GM21737 (cell line): ENCODE results near the gene ARMC5.
"Not testable (repeated sequence)": the region's sequence is repeated elsewhere in the genome, so short reads cannot be mapped to it uniquely, and the experiment has no call there.

Source experiments
- ATAC-seq: cut with Tn5 transposase; IDR thresholded peaks from one replicate; pipeline ENCODE4 v1.9.1; 2021; ENCODE audit warnings: mild to moderate bottlenecking, moderate library complexity; ENCODE audit not compliant: unreplicated experiment

ARMC5 gene, protein sequence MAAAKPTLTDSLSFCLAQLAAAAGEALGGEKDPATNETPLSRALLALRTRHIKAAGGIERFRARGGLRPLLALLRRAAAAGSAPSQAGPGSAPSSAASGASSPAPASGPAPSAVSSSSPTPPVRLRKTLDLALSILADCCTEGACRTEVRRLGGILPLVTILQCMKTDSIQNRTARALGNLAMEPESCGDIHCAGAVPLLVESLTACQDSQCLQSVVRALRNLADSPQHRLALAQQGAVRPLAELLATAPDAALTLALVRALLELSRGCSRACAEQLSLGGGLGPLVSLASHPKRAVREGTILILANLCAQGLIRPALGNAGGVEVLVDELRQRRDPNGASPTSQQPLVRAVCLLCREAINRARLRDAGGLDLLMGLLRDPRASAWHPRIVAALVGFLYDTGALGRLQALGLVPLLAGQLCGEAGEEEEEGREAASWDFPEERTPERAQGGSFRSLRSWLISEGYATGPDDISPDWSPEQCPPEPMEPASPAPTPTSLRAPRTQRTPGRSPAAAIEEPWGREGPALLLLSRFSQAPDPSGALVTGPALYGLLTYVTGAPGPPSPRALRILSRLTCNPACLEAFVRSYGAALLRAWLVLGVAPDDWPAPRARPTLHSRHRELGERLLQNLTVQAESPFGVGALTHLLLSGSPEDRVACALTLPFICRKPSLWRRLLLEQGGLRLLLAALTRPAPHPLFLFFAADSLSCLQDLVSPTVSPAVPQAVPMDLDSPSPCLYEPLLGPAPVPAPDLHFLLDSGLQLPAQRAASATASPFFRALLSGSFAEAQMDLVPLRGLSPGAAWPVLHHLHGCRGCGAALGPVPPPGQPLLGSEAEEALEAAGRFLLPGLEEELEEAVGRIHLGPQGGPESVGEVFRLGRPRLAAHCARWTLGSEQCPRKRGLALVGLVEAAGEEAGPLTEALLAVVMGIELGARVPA

DNA sequence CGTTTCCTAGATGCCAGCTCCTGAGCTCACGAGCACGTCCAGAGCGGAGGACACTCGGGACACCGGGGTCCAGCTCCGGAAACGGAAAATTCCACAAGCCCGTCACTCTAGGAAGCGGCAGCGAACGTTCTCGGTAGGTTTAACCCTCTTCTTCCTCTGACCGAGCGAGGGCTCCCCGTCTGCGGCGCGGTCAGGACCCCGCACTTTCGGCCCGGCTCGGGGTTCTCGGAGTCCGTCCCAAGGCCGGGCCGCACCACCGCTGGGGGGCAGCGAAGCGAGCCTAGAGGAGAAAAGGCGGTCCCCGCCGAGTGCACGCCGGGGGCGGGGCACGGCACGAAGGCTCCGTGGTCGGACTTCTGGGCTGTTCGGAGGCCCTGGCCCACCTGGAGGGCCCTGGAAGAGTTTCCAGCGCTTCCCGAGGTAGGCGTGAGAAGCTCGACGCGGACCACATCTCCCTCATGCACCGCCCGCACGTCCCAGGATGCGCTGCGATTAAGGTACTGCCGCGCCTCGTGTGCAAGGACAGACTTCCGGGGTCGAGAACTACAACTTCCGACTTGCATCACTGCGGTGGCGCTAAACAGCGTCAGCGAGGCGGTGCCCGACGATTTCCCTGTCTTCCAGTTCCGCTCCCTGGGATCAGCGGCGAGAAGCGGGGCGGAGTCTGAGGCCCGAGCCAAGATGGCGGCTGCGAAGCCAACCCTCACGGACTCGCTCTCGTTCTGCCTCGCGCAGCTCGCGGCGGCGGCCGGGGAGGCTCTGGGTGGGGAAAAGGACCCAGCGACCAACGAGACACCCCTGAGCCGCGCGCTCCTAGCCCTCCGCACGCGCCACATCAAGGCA, at the start of gene ARMC5:
Gene ARMC5 (plus strand): TSS at position 658 of the 843 bp plus-strand sequence. CDS start 24 bp downstream, at position 682.
- ATAC-seq, result peak; percentile 73

DNA sequence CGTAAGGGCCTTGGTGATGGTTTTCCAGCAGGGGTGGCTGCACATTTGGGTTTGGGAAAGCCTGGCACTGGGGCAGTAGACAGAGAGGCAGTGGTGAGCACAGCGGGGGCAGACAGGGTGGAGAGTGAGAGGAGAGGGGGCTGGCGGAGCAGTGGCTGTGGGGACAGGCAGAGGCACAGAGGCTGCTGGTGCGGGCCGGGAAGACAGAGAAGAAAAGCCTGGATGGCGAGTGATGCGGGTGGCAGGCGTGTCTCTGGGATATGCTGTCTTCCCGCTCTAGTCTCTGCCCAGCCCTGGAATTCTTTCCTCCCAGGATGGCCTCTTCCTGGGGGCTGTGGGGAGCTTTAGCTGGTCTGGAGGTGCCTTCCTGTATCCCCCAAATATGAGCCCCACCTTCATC, 49.2 kb upstream of the ARMC5 start:
- no peak for ATAC-seq

DNA sequence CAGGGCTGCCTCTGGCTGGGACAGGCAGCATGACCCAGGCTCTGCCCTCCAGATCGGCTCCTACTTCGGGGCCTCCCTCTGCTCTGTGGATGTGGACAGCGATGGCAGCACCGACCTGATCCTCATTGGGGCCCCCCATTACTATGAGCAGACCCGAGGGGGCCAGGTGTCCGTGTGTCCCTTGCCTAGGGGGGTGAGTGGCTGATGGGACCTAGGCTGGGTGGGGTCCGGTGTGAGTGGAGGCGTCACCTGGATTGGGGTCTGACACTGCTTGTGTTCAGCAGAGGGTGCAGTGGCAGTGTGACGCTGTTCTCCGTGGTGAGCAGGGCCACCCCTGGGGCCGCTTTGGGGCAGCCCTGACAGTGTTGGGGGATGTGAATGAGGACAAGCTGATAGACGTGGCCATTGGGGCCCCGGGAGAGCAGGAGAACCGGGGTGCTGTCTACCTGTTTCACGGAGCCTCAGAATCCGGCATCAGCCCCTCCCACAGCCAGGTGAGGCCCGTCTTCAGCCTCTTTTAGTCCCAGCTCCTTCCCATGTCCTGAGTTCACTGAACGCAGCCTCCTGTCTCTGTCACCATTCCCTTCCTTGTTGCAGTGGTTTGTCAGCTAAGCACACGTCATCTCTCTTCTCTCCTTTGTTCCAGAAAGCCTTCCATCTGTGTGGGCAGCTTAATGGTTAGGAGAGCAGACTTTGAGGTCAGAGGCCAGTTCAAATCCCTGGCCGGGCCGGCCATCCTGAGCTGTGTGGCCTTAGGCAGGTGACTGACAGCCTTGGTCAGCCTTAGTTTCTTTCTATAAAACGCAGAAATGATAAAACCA, 48.1 kb upstream of the ARMC5 start:
- ATAC-seq, result no peak

DNA sequence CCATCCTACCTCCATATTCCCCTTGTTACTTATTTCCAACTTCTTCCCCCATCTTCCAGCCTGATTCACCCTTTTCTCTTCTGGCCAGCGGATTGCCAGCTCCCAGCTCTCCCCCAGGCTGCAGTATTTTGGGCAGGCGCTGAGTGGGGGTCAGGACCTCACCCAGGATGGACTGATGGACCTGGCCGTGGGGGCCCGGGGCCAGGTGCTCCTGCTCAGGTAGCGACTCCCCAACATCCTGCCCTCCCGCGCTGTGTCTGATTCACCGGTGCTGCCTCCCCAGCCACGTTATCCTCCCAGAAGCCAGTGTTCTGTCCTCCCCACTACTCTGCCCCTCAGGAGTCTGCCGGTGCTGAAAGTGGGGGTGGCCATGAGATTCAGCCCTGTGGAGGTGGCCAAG, 46.6 kb upstream of the ARMC5 start:
- ATAC-seq, result no peak

DNA sequence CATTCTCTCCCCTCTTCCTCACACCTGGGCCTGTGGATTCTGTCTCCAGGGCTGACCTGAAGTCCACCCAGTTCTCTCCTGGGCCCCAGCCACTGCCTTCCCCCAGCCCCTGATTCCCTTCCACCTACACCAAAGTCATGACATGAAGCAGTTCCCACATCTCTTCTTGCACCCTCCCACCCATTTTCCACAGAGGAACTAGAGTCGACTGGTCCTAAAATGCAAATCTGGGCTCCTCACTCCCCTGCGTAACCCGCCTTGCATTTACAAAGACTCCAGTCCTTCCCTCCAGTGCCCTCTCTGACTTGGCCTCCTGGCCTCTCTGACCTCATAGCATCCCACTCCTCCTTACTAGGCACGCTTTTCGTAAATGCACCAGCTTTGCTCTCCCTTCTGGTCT, 45.9 kb upstream of the ARMC5 start:
- no peak for ATAC-seq

DNA sequence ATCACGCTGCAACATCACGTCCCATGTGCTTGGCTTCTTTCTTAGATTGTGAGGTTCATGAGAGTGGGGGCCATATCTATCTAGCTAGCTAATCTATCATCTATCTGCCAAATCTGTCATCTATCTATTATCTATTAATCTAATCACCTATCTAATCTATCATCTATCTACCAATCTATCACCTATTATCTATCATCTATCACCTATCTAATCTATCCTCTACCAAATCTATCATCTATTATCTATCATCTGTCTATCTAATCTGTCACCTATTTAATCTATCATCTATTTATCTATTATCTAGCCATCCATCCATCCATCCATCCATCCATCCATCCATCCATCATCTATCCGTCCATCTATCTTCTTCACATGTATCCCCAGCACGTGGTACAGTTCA, 45.4 kb upstream of the ARMC5 start:
- ATAC-seq, result no peak

DNA sequence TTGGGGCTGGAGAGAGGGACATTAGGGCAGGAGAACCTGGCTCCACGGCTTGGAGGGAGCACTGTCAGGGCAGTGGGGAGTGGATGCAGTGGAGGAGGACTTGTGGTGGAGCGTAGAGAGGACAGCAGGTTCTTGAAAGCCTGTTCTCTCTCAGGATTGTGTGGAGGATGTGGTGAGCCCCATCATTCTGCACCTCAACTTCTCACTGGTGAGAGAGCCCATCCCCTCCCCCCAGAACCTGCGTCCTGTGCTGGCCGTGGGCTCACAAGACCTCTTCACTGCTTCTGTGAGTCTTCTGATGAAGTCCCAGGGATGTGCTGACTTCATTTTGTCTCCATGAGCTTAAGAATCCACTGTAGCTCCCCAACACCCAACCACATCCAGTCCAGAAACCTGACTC, 44.6 kb upstream of the ARMC5 start:
- ATAC-seq, result no peak

DNA sequence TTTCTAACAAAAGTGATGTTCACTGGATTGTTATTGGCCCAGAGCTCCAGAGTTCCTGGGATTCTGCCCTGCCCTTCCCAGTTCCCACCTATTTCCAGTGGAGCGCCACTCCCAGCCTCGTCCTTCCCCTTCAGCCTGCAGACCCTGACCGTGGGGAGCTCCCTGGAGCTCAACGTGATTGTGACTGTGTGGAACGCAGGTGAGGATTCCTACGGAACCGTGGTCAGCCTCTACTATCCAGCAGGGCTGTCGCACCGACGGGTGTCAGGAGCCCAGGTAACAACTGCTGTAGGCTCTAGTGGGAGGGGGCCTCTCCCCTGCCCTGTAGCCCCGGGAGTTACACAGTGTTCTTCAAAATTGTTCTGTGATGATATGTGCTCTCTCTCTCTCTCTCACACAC, 42.9 kb upstream of the ARMC5 start:
- ATAC-seq, result no peak

DNA sequence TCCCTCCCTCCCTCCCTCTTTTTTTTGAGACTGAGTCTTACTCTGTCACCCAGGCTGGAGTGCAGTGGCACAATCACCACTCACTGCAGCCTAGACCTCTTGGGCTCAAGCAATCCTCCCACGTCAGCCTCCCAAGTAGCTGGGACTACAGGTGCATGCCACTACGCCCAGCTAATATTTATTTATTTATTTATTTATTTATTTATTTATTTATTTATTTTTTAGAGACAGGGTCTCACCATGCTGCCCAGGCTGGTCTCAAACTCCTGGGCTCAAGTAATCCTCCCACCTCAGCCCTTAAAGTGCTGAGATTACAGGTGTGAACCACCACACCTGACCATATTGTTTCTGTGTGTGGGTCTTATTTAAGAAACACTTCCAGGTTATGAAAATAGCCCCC, 42.3 kb upstream of the ARMC5 start:
- ATAC-seq, result not testable (repeated sequence)

DNA sequence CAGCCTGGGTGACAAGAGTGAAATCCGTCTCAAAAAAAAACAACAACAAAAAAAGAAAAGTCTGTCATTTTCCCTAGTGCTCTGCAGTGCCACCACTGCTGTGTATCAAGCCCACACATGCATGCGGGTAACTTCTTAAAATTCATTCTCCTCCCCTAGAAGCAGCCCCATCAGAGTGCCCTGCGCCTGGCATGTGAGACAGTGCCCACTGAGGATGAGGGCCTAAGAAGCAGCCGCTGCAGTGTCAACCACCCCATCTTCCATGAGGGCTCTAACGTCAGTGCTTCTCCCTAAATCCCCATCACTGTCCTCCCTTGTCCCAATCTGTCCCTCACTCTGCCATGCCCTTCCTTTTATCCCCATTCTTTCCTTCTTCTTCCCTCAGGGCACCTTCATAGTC, 41.4 kb upstream of the ARMC5 start:
- ATAC-seq, result no peak

DNA sequence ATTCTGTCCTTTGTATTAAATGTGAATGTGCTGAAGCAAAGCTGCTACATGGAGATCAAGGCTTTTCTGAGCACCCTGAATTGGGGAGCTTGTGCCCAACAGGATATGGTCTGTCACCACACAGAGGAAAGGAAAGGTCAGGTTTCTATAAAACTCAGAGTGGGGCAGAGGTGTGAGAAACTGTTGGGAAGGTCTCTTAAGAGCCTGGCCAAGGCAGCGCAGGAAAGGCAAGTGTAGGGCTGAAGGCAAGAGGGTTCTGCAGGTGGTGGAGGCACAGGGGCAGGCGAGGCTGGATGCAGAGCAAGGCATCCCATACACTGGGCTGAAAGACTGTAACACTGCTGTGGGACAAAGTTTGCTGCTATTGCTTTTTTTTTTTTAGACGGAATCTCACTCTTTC, 39.3 kb upstream of the ARMC5 start:
- no peak for ATAC-seq

DNA sequence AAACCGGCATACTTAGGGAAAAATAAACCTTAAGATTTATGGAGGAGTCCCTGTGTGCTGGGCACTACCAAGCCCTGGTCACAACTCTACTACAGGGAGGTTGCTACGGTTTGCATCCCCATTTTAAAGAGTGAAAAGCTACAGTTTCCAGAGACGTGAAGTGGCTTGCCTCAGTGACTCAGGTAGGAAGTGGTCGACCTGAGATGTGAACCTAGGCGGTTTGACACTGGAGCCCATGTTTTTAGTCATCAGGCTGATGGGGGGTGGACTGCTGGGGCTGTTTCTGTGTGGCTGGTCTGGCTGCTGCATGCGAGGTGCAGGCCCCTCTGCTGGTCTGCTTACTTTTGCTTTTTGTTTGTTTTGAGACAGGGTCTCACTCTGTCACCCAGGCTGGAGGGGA, 37.7 kb upstream of the ARMC5 start:
- ATAC-seq, result no peak

DNA sequence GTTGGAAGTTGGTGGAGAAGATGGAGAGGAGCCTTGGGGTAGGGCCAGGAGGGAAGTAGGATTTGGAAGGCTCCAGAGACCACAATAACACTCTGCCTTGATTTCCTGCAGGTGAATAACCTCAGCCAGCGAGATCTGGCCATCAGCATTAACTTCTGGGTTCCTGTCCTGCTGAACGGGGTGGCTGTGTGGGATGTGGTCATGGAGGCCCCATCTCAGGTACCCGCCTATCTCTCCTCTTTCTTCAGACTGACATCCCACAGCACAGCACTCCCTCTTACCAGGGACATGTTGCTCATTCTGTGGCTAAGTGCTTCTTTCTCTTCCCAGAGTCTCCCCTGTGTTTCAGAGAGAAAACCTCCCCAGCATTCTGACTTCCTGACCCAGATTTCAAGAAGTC, 36.1 kb upstream of the ARMC5 start:
- ATAC-seq, result no peak

DNA sequence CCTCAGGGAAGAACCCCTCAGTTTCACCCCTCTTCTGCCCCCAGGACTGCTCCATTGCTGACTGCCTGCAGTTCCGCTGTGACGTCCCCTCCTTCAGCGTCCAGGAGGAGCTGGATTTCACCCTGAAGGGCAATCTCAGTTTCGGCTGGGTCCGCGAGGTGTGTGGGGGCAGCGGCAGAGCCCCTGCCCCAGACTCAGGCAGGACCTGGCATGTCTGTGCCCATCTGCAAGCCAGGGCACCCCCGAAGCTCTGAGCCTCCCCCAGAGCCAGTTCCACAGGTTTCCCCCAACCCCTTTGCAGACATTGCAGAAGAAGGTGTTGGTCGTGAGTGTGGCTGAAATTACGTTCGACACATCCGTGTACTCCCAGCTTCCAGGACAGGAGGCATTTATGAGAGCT, 35.5 kb upstream of the ARMC5 start:
- no peak for ATAC-seq

DNA sequence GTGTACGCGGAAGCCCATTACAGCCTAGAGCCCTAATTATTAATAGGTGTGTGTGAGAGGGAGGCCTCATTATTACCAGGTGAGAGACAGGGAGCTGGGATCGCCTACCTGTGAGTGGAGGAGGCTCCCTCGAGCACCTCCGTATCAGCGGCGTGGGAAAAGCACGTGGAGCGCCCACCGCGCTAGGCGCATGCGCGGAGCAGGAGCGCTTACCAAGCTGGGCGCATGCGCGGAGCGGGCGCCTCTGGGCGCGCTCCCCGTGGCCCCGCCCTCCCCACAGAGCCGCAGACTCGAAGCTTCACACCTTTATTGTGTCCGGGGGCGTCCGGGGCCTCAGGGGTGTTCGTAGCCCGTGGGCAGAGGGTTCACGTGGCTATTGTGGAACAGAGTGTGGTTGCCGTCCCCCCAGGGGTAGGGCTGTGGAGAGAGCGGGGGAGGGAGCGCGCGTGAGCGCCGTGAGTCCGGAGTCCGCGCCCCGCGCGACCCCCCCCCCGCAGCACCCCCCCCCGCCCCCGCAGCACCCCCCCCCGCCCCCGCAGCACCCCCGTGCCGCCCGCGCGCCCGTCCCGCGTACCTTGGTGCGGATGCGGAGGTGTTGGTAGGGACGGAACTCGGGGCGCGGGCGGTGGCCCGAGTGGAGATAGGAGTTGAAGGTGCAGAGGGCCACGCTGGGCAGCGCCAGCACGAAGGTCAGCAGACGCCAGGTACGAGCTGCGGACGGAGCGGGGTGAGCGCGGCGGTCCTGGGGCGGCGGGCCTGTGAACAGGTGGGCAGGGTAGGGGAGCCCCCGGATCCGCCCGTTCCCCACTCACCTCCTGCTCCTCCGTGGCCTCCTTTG, 31.6 kb upstream of the ARMC5 start:
- ATAC-seq, result no peak

DNA sequence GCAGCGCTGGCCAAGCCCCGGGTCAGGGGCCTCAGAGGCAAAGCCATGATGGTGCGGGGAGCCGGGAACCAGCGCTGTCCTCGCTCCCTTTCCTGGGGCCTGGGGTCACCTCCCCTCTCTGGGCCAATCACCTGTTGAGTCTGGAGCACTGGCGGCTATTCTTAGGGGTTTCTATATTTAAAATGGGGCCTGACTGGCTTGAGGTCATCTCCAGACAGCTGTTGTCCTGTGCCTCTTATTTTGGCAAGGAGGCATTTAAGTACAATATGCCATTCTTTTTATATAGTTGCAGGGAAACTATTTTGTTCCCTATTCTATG, 31.1 kb upstream of the ARMC5 start, which contains the start of gene COX6A2:
Gene COX6A2 (minus strand): TSS at position 82 of the 319 bp plus-strand sequence. CDS start 35 bp downstream, at position 47.
- no peak for ATAC-seq

DNA sequence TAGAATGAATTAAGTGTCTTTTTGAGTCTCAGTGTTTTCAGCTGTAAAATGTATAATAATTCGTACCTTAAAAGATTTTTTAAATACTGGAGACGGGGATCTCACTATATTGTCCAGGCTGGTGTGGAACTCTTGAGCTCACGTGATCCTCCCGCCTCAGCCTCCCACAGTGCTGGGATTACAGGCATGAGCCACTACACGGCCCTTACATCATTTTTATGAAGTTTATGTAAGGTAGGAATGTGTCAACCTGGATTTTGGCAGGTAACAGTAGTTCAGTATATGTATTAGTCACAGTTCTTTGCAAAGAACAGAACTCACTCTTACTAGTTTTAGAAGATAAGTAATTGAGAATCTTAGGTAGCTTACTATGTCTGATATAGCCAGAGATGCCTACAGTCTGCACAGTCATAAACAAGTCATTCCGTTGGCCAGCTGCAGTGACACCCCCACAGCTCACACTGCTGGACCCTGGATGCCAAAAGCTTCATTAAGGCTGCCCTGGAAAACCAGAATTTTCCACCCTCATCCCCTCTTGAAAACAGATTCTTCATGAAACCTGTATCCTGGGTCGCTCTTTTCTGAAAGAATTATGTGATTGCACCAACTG, 30.6 kb upstream of the ARMC5 start:
- no peak for ATAC-seq

DNA sequence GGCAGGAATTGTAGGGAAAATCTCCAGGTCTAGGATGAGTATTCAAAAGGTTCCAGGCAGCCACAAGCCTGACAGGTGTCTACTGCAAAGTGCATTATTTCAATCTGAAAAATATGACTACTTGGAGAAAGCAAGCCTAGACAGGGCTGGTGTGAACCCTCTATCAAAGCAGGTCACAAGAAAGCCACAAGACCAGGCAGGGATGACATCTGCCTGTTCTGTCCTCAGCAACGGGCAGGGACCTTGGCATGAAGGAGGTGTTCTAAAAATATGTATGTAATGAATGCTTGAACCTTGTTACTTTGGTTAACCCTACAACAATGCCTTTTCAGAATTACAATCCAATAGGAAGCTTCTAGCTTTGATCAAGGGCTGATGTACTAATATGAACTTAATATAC, 30.0 kb upstream of the ARMC5 start:
- ATAC-seq, result no peak

DNA sequence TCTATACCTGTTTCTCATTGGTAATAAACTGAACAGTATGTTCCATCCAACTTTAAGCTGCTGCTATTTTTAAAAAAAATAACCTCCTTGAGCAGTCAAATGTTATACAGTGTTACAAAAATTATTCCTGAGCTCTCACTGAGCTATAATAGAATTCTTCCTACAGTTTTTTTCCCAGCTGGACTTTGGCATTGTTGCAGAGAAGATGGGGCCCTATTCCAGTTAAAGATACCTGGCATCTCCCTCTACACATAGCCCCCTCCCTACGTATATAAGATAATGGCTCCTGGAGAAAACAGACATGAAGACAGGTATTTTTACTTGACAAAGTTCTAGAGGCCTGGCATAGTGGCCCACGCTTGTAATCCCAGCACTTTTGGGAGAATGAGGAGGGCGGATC, 29.5 kb upstream of the ARMC5 start:
- ATAC-seq, result no peak
